H1 (cell line): ENCODE data around the gene PRKCD. TPM values are rescaled to one million over a fixed set of nuclear protein-coding genes. Genes with fewer than 3 reads are reported as not detected.
"Not testable (repeated sequence)": the region's sequence is repeated elsewhere in the genome, so short reads cannot be mapped to it uniquely, and the experiment has no call there.

Experiments
- CTCF ChIA-PET: fragments of 300-600 bp; sonication (Branson Sonifier 250); formaldehyde crosslinking; loops from one replicate; lab custom pipeline; 2021; ENCODE audit not compliant: partially characterized antibody; lab: Charles Lee
- POLR2A ChIA-PET: fragments of 300-600 bp; sonication (Branson Sonifier 250); formaldehyde crosslinking; loops from one replicate; lab custom pipeline; 2021; ENCODE audit warnings: inconsistent platforms; ENCODE audit not compliant: partially characterized antibody; lab: Charles Lee
- DNase-seq, 2 experiments: peaks; one replicate each; pipeline versions ENCODE4 v3.0.0 to v3.0.0-alpha.2; 2010 to 2022; ENCODE audit warnings: low spot score in 2 of 2, low read depth in 1 of 2, mixed read lengths in 1 of 2
- FAIRE-seq: peaks from 2 replicates; lab custom pipeline; 2011; peaks lifted over from hg19 to GRCh38; lab: Jason Lieb, UNC
- H2AFZ ChIP-seq: 2 replicates; pipeline ENCODE4 v1.8.1; 2012; ENCODE audit warnings: low read length, inconsistent platforms
- H2AK5ac ChIP-seq: 2 replicates; pipeline ENCODE4 v1.6.1; 2013; ENCODE audit warnings: low read depth, low read length
- H2BK120ac ChIP-seq: replicated peaks from 2 replicates; pipeline ENCODE3; 2013; ENCODE audit warnings: low read depth, low read length, inconsistent platforms
- H2BK12ac ChIP-seq: 2 replicates; pipeline ENCODE4 v1.6.1; 2013; ENCODE audit warnings: low read depth, low read length
- H2BK15ac ChIP-seq: 2 replicates; pipeline ENCODE4 v1.6.1; 2013; ENCODE audit warnings: low read length
- H2BK20ac ChIP-seq: 2 replicates; pipeline ENCODE4 v1.6.1; 2013; ENCODE audit warnings: low read length
- H2BK5ac ChIP-seq: 2 replicates; pipeline ENCODE4 v1.6.1; 2013; ENCODE audit warnings: low read depth, low read length
- H3K14ac ChIP-seq: 2 replicates; pipeline ENCODE4 v1.6.1; 2013; ENCODE audit warnings: inconsistent platforms; ENCODE audit not compliant: insufficient read length
- H3K18ac ChIP-seq: 2 replicates; pipeline ENCODE4 v1.6.1; 2013; ENCODE audit warnings: low read length; ENCODE audit errors: extremely low read depth
- H3K23ac ChIP-seq: 2 replicates; pipeline ENCODE4 v1.6.1; 2013; ENCODE audit warnings: inconsistent platforms; ENCODE audit not compliant: insufficient read length
- H3K23me2 ChIP-seq: 2 replicates; pipeline ENCODE4 v1.6.1; 2013; ENCODE audit warnings: low read depth, low read length
- H3K27ac ChIP-seq: 2 replicates; pipeline ENCODE4 v1.6.1; 2011; ENCODE audit warnings: low read depth, low read length, inconsistent platforms
- H3K27me3 ChIP-seq, 4 experiments: replicated peaks in 1 of 4; 1 replicate in 1 of 4; 2 replicates in 3 of 4; pipeline versions ENCODE4 v1.6.1 to v1.8.1; 2011 to 2013; ENCODE audit warnings: low read length in 3 of 4, mild to moderate bottlenecking in 3 of 4, inconsistent platforms in 2 of 4, mixed read lengths in 2 of 4, moderate library complexity in 1 of 4; ENCODE audit not compliant: control insufficient read depth in 3 of 4, insufficient read depth in 3 of 4; ENCODE audit errors: extremely low read depth in 1 of 4
- H3K36me3 ChIP-seq, 4 experiments: 2 replicates each; pipeline versions ENCODE4 v1.6.1 to v1.8.1; 2011 to 2013; ENCODE audit warnings: mild to moderate bottlenecking in 4 of 4, low read length in 3 of 4, moderate library complexity in 2 of 4, control low read depth in 1 of 4, inconsistent platforms in 1 of 4; ENCODE audit not compliant: insufficient read depth in 4 of 4, control insufficient read depth in 2 of 4
- H3K4ac ChIP-seq: replicated peaks from 2 replicates; pipeline ENCODE3; 2013; ENCODE audit warnings: low read length, low read depth, mixed read lengths, inconsistent platforms; ENCODE audit not compliant: insufficient read length
- H3K4me1 ChIP-seq, 4 experiments: replicated peaks in 1 of 4; 1 replicate in 1 of 4; 2 replicates in 3 of 4; pipeline versions ENCODE4 v1.6.1 to v1.8.1; 2011 to 2013; ENCODE audit warnings: low read length in 3 of 4, inconsistent platforms in 2 of 4, mixed read lengths in 1 of 4; ENCODE audit not compliant: insufficient read depth in 4 of 4, control insufficient read depth in 3 of 4
- H3K4me2 ChIP-seq, 2 experiments: 2 replicates each; pipeline versions ENCODE4 v1.6.1 to v1.8.1; 2011 to 2013; ENCODE audit warnings: low read depth in 2 of 2, low read length in 2 of 2, control low read depth in 1 of 2, inconsistent platforms in 1 of 2, mild to moderate bottlenecking in 1 of 2; ENCODE audit not compliant: insufficient read depth in 1 of 2
- H3K4me3 ChIP-seq, 4 experiments: fragments of 200-600, 300-600 bp in 1 of 4; sonication (generic), shearing (Covaris generic), sonication (Bioruptor Twin) in 1 of 4; 2 replicates each; pipeline versions ENCODE4 v1.5.1 to v1.8.1; 2011 to 2016; ENCODE audit warnings: low read length in 4 of 4, low read depth in 3 of 4, control low read depth in 2 of 4, inconsistent platforms in 2 of 4, mild to moderate bottlenecking in 2 of 4, mixed read lengths in 1 of 4, moderate library complexity in 1 of 4; ENCODE audit not compliant: insufficient read depth in 2 of 4; ENCODE audit errors: extremely low read depth in 1 of 4
- H3K56ac ChIP-seq: replicated peaks from 2 replicates; pipeline ENCODE3; 2013; ENCODE audit warnings: low read depth, mild to moderate bottlenecking, mixed read lengths, low read length, inconsistent platforms; ENCODE audit not compliant: insufficient read length
- H3K79me1 ChIP-seq: 2 replicates; pipeline ENCODE4 v1.6.1; 2013; ENCODE audit warnings: low read depth, low read length, control low read depth
- H3K79me2 ChIP-seq, 2 experiments: 2 replicates each; pipeline versions ENCODE4 v1.6.1 to v1.8.1; 2012 to 2013; ENCODE audit warnings: low read length in 2 of 2, mild to moderate bottlenecking in 2 of 2, inconsistent platforms in 1 of 2; ENCODE audit not compliant: insufficient read depth in 2 of 2, control insufficient read depth in 1 of 2
- H3K9ac ChIP-seq, 4 experiments: replicated peaks in 1 of 4; 1 replicate in 1 of 4; 2 replicates in 3 of 4; pipeline versions ENCODE4 v1.6.1 to v1.8.1; 2011 to 2013; ENCODE audit warnings: low read depth in 3 of 4, low read length in 3 of 4, control low read depth in 2 of 4, mild to moderate bottlenecking in 2 of 4, moderate library complexity in 2 of 4, inconsistent platforms in 1 of 4; ENCODE audit errors: extremely low read depth in 1 of 4
- H3K9me3 ChIP-seq, 2 experiments: 2 replicates each; pipeline versions ENCODE4 v1.6.1 to v1.8.1; 2012 to 2013; ENCODE audit warnings: mild to moderate bottlenecking in 2 of 2, moderate library complexity in 2 of 2, control low read depth in 1 of 2, inconsistent platforms in 1 of 2, low read depth in 1 of 2, low read length in 1 of 2, mixed read lengths in 1 of 2; ENCODE audit not compliant: insufficient read depth in 2 of 2
- H4K20me1 ChIP-seq, 2 experiments: replicated peaks in 1 of 2; 2 replicates each; pipeline versions ENCODE3 to v1.8.1; 2011 to 2013; ENCODE audit warnings: inconsistent platforms in 2 of 2, low read length in 2 of 2, mild to moderate bottlenecking in 1 of 2; ENCODE audit not compliant: insufficient read depth in 2 of 2, control insufficient read depth in 1 of 2
- H4K5ac ChIP-seq: 2 replicates; pipeline ENCODE4 v1.6.1; 2013; ENCODE audit warnings: low read length, low read depth, mixed read lengths, inconsistent platforms; ENCODE audit not compliant: insufficient read length
- H4K8ac ChIP-seq: 2 replicates; pipeline ENCODE4 v1.8.0; 2013; ENCODE audit warnings: mild to moderate bottlenecking, moderate library complexity, low read length, inconsistent platforms; ENCODE audit not compliant: insufficient read depth; ENCODE audit errors: extremely low read depth
- H4K91ac ChIP-seq: replicated peaks from 2 replicates; pipeline ENCODE3; 2013; ENCODE audit warnings: low read length, mixed read lengths, inconsistent platforms; ENCODE audit not compliant: insufficient read length
- WGBS, 2 experiments: shearing (Covaris generic) in 1 of 2; methylation state at CpG; one replicate each; pipeline versions ENCODE4 v1.1.6 to v1.1.7; 2013 to 2015; ENCODE audit warnings: low lambda C conversion rate in 2 of 2, mixed read lengths in 2 of 2, inconsistent platforms in 1 of 2, low coverage in 1 of 2, missing lambda C conversion rate in 1 of 2; ENCODE audit not compliant: insufficient replicate concordance in 2 of 2, insufficient coverage in 1 of 2, insufficient read length in 1 of 2; ENCODE audit errors: extremely low coverage in 1 of 2, missing lambda C conversion rate in 1 of 2; 5-methylcytosine and 5-hydroxymethylcytosine counted together
- polyA plus RNA-seq, 7 experiments: library from polyadenylated mRNA; depleted of rRNA in 3 of 7; stranded (reverse) in 5 of 7; unstranded in 2 of 7; fragments of >200 nt in 5 of 7; fragments of 200-250 nt in 2 of 7; gene quantifications; 1 replicate in 5 of 7; 2 replicates in 1 of 7; 4 replicates in 1 of 7; pipeline versions ENCODE4 v1.2.1 to v1.2.3, GENCODE V29; 2011 to 2013; ENCODE audit warnings: missing spikeins in 2 of 7, mixed read lengths in 2 of 7
- total RNA-seq: library from RNA; stranded (reverse); fragmentation: NEBNext Ultra II Directional; extraction: Animal tissue kit (Norgen Biotek cat#: 25700); gene quantifications from 2 replicates; pipeline ENCODE4 v1.2.1, GENCODE V29; 2021

Gene PRKCD
- total and polyA plus RNA-seq, 2 of the 8 experiments (the other 6 are each of a cell fraction or from before 2014, with no cell fraction given): 22.6 to 23.9 TPM

- H3K9ac ChIP-seq, H4K91ac ChIP-seq, H3K27me3 ChIP-seq, H4K8ac ChIP-seq, H3K4me3 ChIP-seq, H3K4me1 ChIP-seq, H2BK120ac ChIP-seq, H2BK12ac ChIP-seq, H3K4me2 ChIP-seq, FAIRE-seq, H3K79me1 ChIP-seq, H3K27ac ChIP-seq, H4K20me1 ChIP-seq, H3K36me3 ChIP-seq, H3K79me2 ChIP-seq, H3K23ac ChIP-seq, H3K56ac ChIP-seq, DNase-seq, H3K18ac ChIP-seq, H3K4ac ChIP-seq, H2AK5ac ChIP-seq, H3K14ac ChIP-seq, H4K5ac ChIP-seq, H2BK5ac ChIP-seq, H2AFZ ChIP-seq, H3K9me3 ChIP-seq, H2BK15ac ChIP-seq, H2BK20ac ChIP-seq, H3K23me2 ChIP-seq: not testable (repeated sequence)
- ChIA-PET POLR2A (interaction anchor here (1.0 kb wide), 1 partner anchor 16 kb away, joined by 3 read pairs; no protein-coding TSS in a partner anchor), CTCF (interaction anchor here (0.8 to 2.3 kb wide), 6 partner anchors 9 to 49 kb away, joined by 3 to 6 read pairs (median 3); no protein-coding TSS in a partner anchor)
- 91% methylated on average over 7 of the region's 9 CpGs; no CpG with 5 or more reads in 1 of the 2 experiments for WGBS, 2 experiments
These were observed 9.9 kb upstream of the PRKCD start for GRCh38 chr3:53151086-53151438.
